Measurements from ENCODE around the gene CUL4A. TPM values are rescaled to one million over a fixed set of nuclear protein-coding genes. Genes with fewer than 3 reads are reported as not detected.

The CUL4A gene
- total and polyA plus RNA-seq, 8 donors, result 48.0 to 98.0 (median 87.5) TPM

GRCh38 chr13:113210833-113211232 lies 1.4 kb downstream of the CUL4A start:
- peaks cover 18 to 62% of the 10 kb centered on the region in 2 donors for H3K4me1 ChIP-seq
- TF ChIP-seq, protein P1, sequence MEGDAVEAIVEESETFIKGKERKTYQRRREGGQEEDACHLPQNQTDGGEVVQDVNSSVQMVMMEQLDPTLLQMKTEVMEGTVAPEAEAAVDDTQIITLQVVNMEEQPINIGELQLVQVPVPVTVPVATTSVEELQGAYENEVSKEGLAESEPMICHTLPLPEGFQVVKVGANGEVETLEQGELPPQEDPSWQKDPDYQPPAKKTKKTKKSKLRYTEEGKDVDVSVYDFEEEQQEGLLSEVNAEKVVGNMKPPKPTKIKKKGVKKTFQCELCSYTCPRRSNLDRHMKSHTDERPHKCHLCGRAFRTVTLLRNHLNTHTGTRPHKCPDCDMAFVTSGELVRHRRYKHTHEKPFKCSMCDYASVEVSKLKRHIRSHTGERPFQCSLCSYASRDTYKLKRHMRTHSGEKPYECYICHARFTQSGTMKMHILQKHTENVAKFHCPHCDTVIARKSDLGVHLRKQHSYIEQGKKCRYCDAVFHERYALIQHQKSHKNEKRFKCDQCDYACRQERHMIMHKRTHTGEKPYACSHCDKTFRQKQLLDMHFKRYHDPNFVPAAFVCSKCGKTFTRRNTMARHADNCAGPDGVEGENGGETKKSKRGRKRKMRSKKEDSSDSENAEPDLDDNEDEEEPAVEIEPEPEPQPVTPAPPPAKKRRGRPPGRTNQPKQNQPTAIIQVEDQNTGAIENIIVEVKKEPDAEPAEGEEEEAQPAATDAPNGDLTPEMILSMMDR (IDR thresholded peaks at IDR 0.05), result no peak
- H3K4me3 ChIP-seq, result peak overlapping the region in 1 of 2 donors; percentile 99
- no peak for ATAC-seq
- peaks cover 0 to 7% of the 10 kb centered on the region in 2 donors for H3K36me3 ChIP-seq
- no peaks in the 10 kb centered on the region for H3K27me3 ChIP-seq
- H3K27ac ChIP-seq, result no peak overlapping the region
- DNase-seq, result no peak
- no peaks in the 10 kb centered on the region for H3K9me3 ChIP-seq
- intact Hi-C loops (cut with DNase I), result no loop called here

GRCh38 chr13:113211774-113212173 lies 2.4 kb downstream of the CUL4A start:
- no peak for DNase-seq
- intact Hi-C loops (cut with DNase I), result no loop called here

GRCh38 chr13:113216254-113217048 lies 7.0 kb downstream of the CUL4A start:
- TF ChIP-seq, protein P1 (IDR thresholded peaks at IDR 0.05), result no peak
- no peaks in the 10 kb centered on the region for H3K27me3 ChIP-seq
- DNase-seq (peak in 3 of 4 donors; percentile 57 to 82 (median 80)), ATAC-seq (peak; percentile 91)
- intact Hi-C loops (cut with DNase I), result no loop called here
- H3K27ac ChIP-seq, result peak overlapping the region; percentile 38 to 45
- H3K4me1 ChIP-seq, result peaks cover 12 to 55% of the 10 kb centered on the region in 2 donors
- no peaks in the 10 kb centered on the region for H3K9me3 ChIP-seq
- peaks cover 0 to 31% of the 10 kb centered on the region in 2 donors for H3K36me3 ChIP-seq
- no peak overlapping the region for H3K4me3 ChIP-seq

More at GRCh38 chr13:113211774-113212173, 2.4 kb downstream of the CUL4A start:
- no peaks in the 10 kb centered on the region for H3K27me3 ChIP-seq
- H3K36me3 ChIP-seq, result peaks cover 0 to 7% of the 10 kb centered on the region in 2 donors
- no peaks in the 10 kb centered on the region for H3K9me3 ChIP-seq
- no peak overlapping the region for H3K4me3 ChIP-seq
- H3K27ac ChIP-seq, result no peak overlapping the region
- peaks cover 25 to 60% of the 10 kb centered on the region in 2 donors for H3K4me1 ChIP-seq
- TF ChIP-seq, protein P1 (IDR thresholded peaks at IDR 0.05), result no peak
- ATAC-seq, result no peak

DNA sequence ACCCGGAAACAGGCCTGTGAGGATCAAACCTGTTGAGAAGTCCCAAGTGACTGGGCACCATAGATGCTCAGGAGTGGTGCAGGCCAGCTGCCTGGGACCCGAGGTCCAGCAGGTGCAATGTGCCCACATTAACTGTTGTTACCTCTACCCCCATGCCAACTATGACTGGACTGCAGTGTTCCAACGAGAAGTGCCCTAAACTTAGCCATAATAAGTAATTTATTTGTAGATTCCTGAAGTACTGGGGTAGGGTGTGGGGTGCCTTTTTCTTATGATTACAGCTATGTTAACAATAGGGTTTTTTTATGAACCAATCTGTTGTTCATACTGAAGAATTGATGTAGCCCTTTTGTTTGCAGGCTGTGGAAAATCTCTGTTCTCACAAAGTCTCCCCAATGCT lies 9.2 kb downstream of the CUL4A start:
- TF ChIP-seq, protein P1 (IDR thresholded peaks at IDR 0.05), result no peak
- H3K36me3 ChIP-seq, result peaks cover 0 to 48% of the 10 kb centered on the region in 2 donors
- peaks cover 12 to 40% of the 10 kb centered on the region in 2 donors for H3K4me1 ChIP-seq
- H3K27me3 ChIP-seq, result no peaks in the 10 kb centered on the region
- H3K9me3 ChIP-seq, result no peaks in the 10 kb centered on the region
- no peak overlapping the region for H3K27ac ChIP-seq
- no peak for ATAC-seq
- no peak for DNase-seq
- H3K4me3 ChIP-seq, result no peak overlapping the region
- intact Hi-C loops (cut with DNase I), result no loop called here

DNA sequence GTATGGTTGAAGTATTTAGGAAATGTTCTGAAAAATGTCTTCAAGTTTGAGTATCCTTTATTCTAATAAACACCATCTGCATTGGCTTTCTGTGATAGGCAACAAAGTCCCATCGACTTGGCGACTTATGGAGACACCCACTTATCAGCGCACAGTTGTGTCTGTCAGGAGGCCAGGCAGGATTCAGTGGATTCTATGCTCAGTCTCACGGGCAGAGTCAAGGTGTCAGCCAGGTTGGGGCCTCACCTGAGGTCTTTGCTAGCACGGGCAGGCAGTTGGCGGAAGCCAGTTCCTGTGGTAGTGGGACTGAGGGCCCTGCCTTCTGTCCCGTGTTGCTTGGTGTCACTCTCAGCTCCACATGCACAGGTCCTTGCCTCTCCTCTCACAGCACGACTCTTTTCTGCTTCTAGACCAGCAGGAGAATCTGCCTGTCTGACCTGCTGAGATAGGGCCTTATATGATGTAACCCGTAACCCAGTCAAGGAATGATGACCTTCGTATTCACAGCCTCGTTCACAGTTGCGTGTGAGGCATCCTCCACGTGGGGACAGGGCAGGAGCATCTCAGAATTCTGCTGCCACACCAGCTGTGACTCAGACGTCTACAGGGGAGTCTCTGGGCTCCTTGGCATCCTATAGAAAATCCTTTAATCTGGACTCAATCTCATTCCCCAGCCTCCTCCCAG lies 10.0 kb downstream of the CUL4A start:
- Histone ChIP-seq H3K4me3 (no peak overlapping the region), H3K36me3 (peaks cover 0 to 56% of the 10 kb centered on the region in 2 donors), H3K27me3 (no peaks in the 10 kb centered on the region), H3K27ac (no peak overlapping the region), H3K9me3 (no peaks in the 10 kb centered on the region), H3K4me1 (peaks cover 12 to 38% of the 10 kb centered on the region in 2 donors)
- intact Hi-C loops (cut with DNase I), result no loop called here
- no peak for ATAC-seq
- DNase-seq, result peak in 1 of 4 donors; percentile 37
- TF ChIP-seq, protein P1 (IDR thresholded peaks at IDR 0.05), result no peak
